C4-2B (cell line): ENCODE data around the gene SRSF2.

Experiments
- H3K27ac ChIP-seq: fragments of 450-650 bp; 2 replicates; pipeline ENCODE4 v1.5.1; 2017
- ZFX ChIP-seq: fragments of 450-650 bp; IDR thresholded peaks from 2 replicates; pipeline ENCODE4 v1.6.1; 2017
- TF ChIP-seq, protein P1 (sequence below): fragments of 450-650 bp; conservative IDR thresholded peaks from 2 replicates; pipeline ENCODE4 v1.5.1; 2017; ENCODE audit warnings: mild to moderate bottlenecking

Gene SRSF2

DNA sequence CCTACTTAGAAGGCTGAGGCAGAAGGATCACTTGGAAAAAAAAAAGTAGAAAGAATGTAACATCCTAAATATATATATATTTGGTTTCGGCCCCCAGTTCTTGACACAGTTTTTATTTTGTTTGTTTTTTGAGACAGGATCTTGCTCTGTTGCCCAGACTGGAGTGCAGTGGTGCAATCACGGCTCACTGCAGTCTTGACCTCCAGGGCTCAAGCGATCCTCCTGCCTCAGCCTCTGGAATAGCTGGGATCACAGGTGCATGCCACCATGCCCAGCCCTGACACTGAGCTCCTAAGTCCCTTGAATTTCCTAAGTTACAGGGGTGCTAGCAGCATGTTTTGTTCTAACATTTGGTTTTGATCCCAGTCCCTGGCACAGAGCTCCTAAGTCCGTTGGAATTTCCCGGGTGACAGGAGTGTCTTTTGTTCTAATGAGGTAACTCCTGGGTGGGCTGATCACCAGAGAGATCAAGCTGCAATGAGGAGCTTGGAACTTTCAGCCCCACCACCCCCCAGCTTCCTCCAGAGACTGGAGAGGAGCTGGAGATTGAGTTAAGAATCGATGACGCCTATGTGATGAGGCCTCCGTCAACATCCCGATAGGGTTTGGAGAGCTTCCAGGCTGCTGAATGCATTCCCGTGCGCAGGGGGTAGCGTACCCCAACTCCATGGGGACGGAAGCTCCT lies 46.4 kb downstream of the SRSF2 start:
- H3K27ac ChIP-seq = no peak overlapping the region
- TF ChIP-seq, protein P1, sequence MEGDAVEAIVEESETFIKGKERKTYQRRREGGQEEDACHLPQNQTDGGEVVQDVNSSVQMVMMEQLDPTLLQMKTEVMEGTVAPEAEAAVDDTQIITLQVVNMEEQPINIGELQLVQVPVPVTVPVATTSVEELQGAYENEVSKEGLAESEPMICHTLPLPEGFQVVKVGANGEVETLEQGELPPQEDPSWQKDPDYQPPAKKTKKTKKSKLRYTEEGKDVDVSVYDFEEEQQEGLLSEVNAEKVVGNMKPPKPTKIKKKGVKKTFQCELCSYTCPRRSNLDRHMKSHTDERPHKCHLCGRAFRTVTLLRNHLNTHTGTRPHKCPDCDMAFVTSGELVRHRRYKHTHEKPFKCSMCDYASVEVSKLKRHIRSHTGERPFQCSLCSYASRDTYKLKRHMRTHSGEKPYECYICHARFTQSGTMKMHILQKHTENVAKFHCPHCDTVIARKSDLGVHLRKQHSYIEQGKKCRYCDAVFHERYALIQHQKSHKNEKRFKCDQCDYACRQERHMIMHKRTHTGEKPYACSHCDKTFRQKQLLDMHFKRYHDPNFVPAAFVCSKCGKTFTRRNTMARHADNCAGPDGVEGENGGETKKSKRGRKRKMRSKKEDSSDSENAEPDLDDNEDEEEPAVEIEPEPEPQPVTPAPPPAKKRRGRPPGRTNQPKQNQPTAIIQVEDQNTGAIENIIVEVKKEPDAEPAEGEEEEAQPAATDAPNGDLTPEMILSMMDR = no peak
- TF ChIP-seq ZFX = no peak

DNA sequence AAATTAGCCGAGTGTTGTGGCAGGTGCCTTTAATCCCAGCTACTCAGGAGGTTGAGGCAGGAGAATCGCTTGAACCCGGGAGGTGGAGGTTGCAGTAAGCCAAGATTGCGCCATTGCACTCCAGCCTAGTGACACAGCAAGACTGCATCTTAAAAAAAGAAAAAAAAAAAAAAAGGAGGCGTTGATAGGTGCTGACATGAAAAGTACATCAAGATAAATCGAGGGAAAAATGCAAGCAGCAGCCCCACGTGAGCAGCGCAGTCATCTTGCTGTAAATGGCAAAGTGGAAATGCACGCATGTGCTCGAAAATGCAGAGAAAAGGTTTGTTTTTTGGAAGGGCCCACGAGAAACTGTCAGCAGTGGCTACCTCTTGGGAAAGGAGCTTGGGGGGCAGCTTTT lies 47.3 kb downstream of the SRSF2 start:
- TF ChIP-seq ZFX = no peak
- TF ChIP-seq, protein P1 = no peak
- H3K27ac ChIP-seq = no peak overlapping the region

DNA sequence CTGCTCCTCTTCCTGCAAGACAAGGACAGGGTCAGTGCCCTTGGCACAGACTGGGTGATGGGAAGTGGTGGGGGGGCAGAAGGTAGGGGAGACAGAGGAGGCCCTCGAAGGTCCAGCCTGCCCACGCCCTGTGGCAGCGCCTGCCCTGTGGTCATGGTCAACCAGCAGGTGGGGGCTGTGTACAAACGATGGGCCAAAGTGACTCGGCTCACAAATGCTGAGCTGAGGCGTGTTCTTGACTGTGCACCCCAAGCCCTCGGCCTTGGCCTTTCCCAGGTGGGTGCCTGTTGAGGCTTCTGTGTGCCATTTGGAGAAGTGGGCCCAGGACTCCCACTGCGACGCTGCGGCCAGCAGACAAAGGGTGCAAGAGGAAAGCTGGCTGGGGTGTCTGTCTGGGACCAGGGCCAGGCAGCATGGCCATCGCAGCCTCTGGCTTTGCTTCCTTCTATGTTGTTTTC lies 48.9 kb downstream of the SRSF2 start:
- TF ChIP-seq ZFX = no peak
- TF ChIP-seq, protein P1 = no peak
- H3K27ac ChIP-seq = no peak overlapping the region

DNA sequence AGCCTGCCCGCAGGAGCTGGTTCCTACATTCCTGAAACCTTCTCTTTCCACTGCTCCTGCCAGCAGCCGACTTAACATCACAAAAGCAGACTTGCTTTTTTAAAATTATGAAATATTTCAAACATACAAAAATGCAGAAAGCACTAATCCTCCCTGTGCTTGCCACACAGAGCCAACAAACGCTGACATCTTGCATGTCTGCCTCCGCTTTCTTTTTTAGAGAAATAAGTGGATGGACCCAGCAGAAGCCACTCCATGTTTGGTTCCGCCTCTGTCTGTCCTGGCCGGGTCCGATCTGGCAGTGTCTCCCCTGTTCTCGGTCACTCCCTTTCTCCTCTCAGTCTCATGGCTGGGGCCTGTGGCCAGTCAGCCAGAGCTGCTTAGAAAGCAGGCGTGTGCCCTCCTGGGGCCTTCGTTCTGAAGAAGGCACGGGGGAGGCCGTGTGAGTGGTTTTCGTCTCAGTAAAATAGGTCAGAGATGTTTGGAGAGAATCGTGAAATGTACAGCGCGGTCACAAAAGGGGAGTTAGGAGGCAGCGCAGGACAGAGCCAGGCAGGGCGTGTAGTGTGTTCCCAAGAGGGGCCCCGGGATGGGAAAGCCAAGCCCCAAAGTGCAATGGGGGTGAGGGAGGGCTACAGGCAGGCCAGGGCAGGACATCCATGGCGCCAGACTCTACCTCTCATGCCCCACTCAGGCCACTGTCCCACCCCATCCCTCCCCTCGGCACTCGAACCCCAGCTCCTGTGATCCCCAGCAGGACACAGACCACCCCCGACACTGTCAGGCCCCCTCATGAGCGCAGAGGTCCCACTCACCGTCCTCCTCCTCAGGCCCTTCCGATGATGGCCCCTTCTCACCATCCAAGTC lies 49.6 kb downstream of the SRSF2 start:
- TF ChIP-seq, protein P1 = no peak
- no peak for TF ChIP-seq ZFX

DNA sequence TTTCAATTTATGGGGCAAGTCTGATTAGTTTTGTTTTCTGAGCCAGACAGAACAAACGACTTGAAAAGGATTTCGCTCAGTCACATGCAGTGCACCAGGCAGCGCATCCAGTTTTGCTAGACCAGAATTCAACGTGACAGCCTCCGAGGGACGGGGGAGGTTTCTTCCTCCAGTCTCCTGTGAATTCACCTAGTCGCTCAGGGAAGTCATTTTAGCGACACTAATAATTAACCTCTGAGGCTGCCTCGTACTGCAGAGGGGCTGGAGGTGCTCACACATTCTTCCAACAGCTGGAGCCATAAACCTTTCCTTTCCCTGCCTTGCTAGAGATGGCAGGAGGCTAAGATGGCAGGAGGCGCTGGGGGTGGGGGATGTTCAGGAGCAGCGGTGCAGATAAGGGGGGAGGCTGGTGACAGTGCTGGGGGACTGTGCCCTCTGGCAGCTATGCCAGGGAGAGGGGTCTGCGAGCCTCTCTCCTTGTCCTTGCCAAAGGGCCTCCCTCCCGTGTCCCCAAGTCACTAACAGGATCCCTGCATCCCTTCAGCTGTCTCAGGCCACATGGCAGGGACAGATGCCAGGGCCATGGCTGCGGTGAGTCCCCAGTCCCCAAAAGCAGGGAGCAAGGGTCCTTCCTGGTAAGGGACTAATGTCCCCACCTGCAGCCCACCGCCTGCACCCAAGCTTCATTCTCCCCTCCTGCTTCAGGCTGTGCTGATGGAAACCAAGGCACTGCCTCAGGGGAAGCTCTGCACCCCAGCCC lies 50.4 kb downstream of the SRSF2 start:
- TF ChIP-seq, protein P1 = no peak
- no peak for TF ChIP-seq ZFX

More for the DNA sequence above, 49.6 kb downstream of the SRSF2 start:
- no peak overlapping the region for H3K27ac ChIP-seq

DNA sequence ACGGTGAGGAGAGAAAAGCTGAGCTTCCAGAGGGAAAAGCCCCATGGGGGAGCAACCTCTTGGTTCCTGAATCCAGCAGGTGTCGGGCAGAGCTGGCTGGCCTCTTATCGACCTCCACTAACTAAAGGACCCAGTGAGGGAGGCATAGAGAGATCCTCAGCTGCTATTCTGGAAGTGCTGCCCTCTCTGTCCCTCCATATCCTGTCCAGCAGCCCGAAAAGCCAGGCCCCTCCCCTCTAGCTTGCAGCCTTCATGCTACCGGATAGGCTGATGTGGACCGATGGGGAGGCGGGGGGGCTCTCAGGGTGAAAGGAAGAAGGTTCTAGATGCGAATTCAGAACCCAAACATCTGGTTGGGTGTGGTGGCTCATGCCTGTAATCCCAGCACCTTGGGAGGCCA lies 51.3 kb downstream of the SRSF2 start:
- TF ChIP-seq, protein P1 = no peak
- no peak for TF ChIP-seq ZFX
- no peak overlapping the region for H3K27ac ChIP-seq

More for the DNA sequence above, 50.4 kb downstream of the SRSF2 start:
- no peak overlapping the region for H3K27ac ChIP-seq
